ENCODE measurements around the gene GCH1. TPM values are rescaled to one million over a fixed set of nuclear protein-coding genes. Genes with fewer than 3 reads are reported as not detected.

Gene GCH1
- total and polyA plus RNA-seq, 2 donors from 2014 or later, result 9.2 to 12.3 TPM

- Histone ChIP-seq H3K4me3 (ENCODE audit: low read length in 3 of 3) (no peak overlapping the region), H3K27me3 (ENCODE audit: control insufficient read depth, insufficient read depth, low read length) (no peaks in the 10 kb centered on the region), H3K4me1 (ENCODE audit: control insufficient read depth in 2 of 3, insufficient read depth in 2 of 3, low read depth in 1 of 3, low read length in 3 of 3) (no peaks in the 10 kb centered on the region), H3K27ac (ENCODE audit: low read depth in 2 of 2, low read length in 2 of 2) (no peak overlapping the region), H3K9me3 (ENCODE audit: control insufficient read depth in 2 of 3, insufficient read depth in 1 of 3, low read length in 3 of 3) (no peaks in the 10 kb centered on the region), H3K36me3 (ENCODE audit: control insufficient read depth in 2 of 3, insufficient read depth in 3 of 3, low read length in 3 of 3) (no peaks in the 10 kb centered on the region), H3K9ac (ENCODE audit: low read length in 3 of 3) (no peak overlapping the region)
- FAIRE-seq (no peak), DNase-seq (no peak)
- TF ChIP-seq, protein P1, sequence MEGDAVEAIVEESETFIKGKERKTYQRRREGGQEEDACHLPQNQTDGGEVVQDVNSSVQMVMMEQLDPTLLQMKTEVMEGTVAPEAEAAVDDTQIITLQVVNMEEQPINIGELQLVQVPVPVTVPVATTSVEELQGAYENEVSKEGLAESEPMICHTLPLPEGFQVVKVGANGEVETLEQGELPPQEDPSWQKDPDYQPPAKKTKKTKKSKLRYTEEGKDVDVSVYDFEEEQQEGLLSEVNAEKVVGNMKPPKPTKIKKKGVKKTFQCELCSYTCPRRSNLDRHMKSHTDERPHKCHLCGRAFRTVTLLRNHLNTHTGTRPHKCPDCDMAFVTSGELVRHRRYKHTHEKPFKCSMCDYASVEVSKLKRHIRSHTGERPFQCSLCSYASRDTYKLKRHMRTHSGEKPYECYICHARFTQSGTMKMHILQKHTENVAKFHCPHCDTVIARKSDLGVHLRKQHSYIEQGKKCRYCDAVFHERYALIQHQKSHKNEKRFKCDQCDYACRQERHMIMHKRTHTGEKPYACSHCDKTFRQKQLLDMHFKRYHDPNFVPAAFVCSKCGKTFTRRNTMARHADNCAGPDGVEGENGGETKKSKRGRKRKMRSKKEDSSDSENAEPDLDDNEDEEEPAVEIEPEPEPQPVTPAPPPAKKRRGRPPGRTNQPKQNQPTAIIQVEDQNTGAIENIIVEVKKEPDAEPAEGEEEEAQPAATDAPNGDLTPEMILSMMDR (IDR thresholded peaks at IDR 0.05; ENCODE audit: borderline replicate concordance, extremely low read depth, insufficient read depth), result no peak
- intact Hi-C loops (cut with DNase I), result no loop called here
Measured at GRCh38 chr14:54848910-54849309, 53.7 kb downstream of the GCH1 start.

- FAIRE-seq, result no peak
- H3K9me3 ChIP-seq (ENCODE audit: control insufficient read depth in 2 of 3, insufficient read depth in 1 of 3, low read length in 3 of 3), result no peaks in the 10 kb centered on the region
Measured at GRCh38 chr14:54845641-54846040, 57.0 kb downstream of the GCH1 start.

DNA sequence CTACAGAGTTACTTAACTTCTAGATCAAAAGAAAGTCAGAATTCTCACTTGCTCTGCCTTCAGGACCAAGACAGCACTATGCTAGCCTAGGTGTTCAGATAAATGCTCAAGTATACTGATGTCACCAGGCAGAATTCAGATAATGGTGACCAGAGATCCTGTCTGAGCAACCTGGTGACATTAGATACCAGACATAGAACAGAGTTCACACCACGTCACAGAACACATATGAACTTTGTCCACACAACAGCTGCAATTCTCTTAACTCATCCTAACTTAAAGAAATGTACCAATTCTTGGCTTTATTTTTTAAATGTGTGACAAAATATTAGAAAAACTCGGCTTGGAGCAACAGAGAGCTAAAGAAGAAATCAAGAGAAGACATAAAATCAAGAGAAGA, 58.1 kb downstream of the GCH1 start:
- no peak overlapping the region for H3K4me3 ChIP-seq (ENCODE audit: low read length in 3 of 3)
- intact Hi-C loops (cut with DNase I), result no loop called here
- no peak overlapping the region for H3K27ac ChIP-seq (ENCODE audit: low read depth in 2 of 2, low read length in 2 of 2)
- H3K9me3 ChIP-seq (ENCODE audit: control insufficient read depth in 2 of 3, insufficient read depth in 1 of 3, low read length in 3 of 3), result no peaks in the 10 kb centered on the region
- no peaks in the 10 kb centered on the region for H3K27me3 ChIP-seq (ENCODE audit: control insufficient read depth, insufficient read depth, low read length)
- no peak for DNase-seq
- TF ChIP-seq, protein P1 (IDR thresholded peaks at IDR 0.05; ENCODE audit: borderline replicate concordance, extremely low read depth, insufficient read depth), result no peak
- H3K9ac ChIP-seq (ENCODE audit: low read length in 3 of 3), result no peak overlapping the region
- no peaks in the 10 kb centered on the region for H3K36me3 ChIP-seq (ENCODE audit: control insufficient read depth in 2 of 3, insufficient read depth in 3 of 3, low read length in 3 of 3)
- H3K4me1 ChIP-seq (ENCODE audit: control insufficient read depth in 2 of 3, insufficient read depth in 2 of 3, low read depth in 1 of 3, low read length in 3 of 3), result peaks cover 0 to 9% (median 4%) of the 10 kb centered on the region in 3 donors
- no peak for FAIRE-seq

More at GRCh38 chr14:54845641-54846040, 57.0 kb downstream of the GCH1 start:
- Histone ChIP-seq H3K4me1 (ENCODE audit: control insufficient read depth in 2 of 3, insufficient read depth in 2 of 3, low read depth in 1 of 3, low read length in 3 of 3) (no peaks in the 10 kb centered on the region), H3K27ac (ENCODE audit: low read depth in 2 of 2, low read length in 2 of 2) (no peak overlapping the region), H3K9ac (ENCODE audit: low read length in 3 of 3) (no peak overlapping the region), H3K4me3 (ENCODE audit: low read length in 3 of 3) (no peak overlapping the region), H3K27me3 (ENCODE audit: control insufficient read depth, insufficient read depth, low read length) (no peaks in the 10 kb centered on the region), H3K36me3 (ENCODE audit: control insufficient read depth in 2 of 3, insufficient read depth in 3 of 3, low read length in 3 of 3) (no peaks in the 10 kb centered on the region)
- intact Hi-C loops (cut with DNase I), result no loop called here
- DNase-seq, result peak in 1 of 5 donors; percentile 21
- TF ChIP-seq, protein P1 (IDR thresholded peaks at IDR 0.05; ENCODE audit: borderline replicate concordance, extremely low read depth, insufficient read depth), result no peak

DNA sequence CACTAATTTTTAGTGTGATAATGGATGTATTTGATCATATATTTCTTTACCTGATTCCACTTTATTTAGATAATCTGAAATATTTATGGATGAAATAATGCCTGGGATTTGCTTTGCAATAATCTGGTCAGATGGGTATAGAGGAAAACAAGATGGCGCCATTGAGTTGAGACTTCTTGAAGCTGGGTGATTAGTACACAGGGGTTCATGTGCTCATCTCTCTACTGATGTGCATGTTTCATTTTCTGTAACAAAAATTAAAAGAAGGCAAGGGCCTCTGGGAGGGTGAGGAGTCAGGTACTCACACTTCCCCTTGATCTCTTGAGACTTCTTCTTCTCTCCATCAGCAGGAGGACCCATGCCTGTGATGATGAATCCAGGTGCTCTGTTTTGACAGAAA, 61.8 kb downstream of the GCH1 start:
- Histone ChIP-seq H3K27ac (ENCODE audit: low read depth in 2 of 2, low read length in 2 of 2) (no peak overlapping the region), H3K4me3 (ENCODE audit: low read length in 3 of 3) (no peak overlapping the region), H3K27me3 (ENCODE audit: control insufficient read depth, insufficient read depth, low read length) (no peaks in the 10 kb centered on the region), H3K4me1 (ENCODE audit: control insufficient read depth in 2 of 3, insufficient read depth in 2 of 3, low read depth in 1 of 3, low read length in 3 of 3) (peaks cover 0 to 9% (median 4%) of the 10 kb centered on the region in 3 donors), H3K9me3 (ENCODE audit: control insufficient read depth in 2 of 3, insufficient read depth in 1 of 3, low read length in 3 of 3) (no peaks in the 10 kb centered on the region), H3K36me3 (ENCODE audit: control insufficient read depth in 2 of 3, insufficient read depth in 3 of 3, low read length in 3 of 3) (no peaks in the 10 kb centered on the region), H3K9ac (ENCODE audit: low read length in 3 of 3) (no peak overlapping the region)
- no peak for FAIRE-seq
- TF ChIP-seq, protein P1 (IDR thresholded peaks at IDR 0.05; ENCODE audit: borderline replicate concordance, extremely low read depth, insufficient read depth), result no peak
- no peak for DNase-seq
- intact Hi-C loops (cut with DNase I), result no loop called here

Measured in kidney (tissue), 14 donors.